Endothelial cell (in vitro differentiated cells): ENCODE measurements around the gene LCOR. TPM values are rescaled to one million over a fixed set of nuclear protein-coding genes. Genes with fewer than 3 reads are reported as not detected.

Experiments used
- DNase-seq: peaks from one replicate; pipeline ENCODE4 v3.0.0; 2021; ENCODE audit warnings: low spot score
- H3K27ac Mint-ChIP-seq: one replicate; pipeline ENCODE4 v1.8.0; 2021; ENCODE audit warnings: mixed read lengths, inconsistent platforms; ENCODE audit not compliant: unreplicated experiment
- H3K27me3 Mint-ChIP-seq: one replicate; pipeline ENCODE4 v1.8.0; 2021; ENCODE audit warnings: mild to moderate bottlenecking, moderate library complexity, mixed read lengths, inconsistent platforms; ENCODE audit not compliant: unreplicated experiment
- H3K36me3 Mint-ChIP-seq: one replicate; pipeline ENCODE4 v1.8.0; 2021; ENCODE audit warnings: mild to moderate bottlenecking, low read depth, mixed read lengths, inconsistent platforms; ENCODE audit not compliant: unreplicated experiment
- H3K4me1 Mint-ChIP-seq: one replicate; pipeline ENCODE4 v1.8.0; 2021; ENCODE audit warnings: mild to moderate bottlenecking, mixed read lengths, inconsistent platforms; ENCODE audit not compliant: unreplicated experiment
- H3K4me3 Mint-ChIP-seq: one replicate; pipeline ENCODE4 v1.8.0; 2021; ENCODE audit warnings: mild to moderate bottlenecking, mixed read lengths, inconsistent platforms; ENCODE audit not compliant: unreplicated experiment
- H3K9me3 Mint-ChIP-seq: one replicate; pipeline ENCODE4 v1.8.0; 2021; ENCODE audit warnings: mixed read lengths, inconsistent platforms; ENCODE audit not compliant: unreplicated experiment
- total RNA-seq: library from RNA; stranded (reverse); fragmentation: NEBNext Ultra II Directional; extraction: Animal tissue kit (Norgen Biotek cat#: 25700); gene quantifications from one replicate; pipeline ENCODE4 v1.2.1, GENCODE V29; 2021; ENCODE audit not compliant: unreplicated experiment
- TF ChIP-seq, protein P1 (sequence below): fragments of 200-600 bp; sonication (generic); IDR thresholded peaks from one replicate; pipeline ENCODE4 v1.5.0; 2021; ENCODE audit warnings: antibody characterized with exemption; ENCODE audit not compliant: unreplicated experiment

Gene LCOR
- total RNA-seq, 1 donor from 2014 or later, result 36.6 TPM

GRCh38 chr10:97005349-97005748, 173.3 kb downstream of the LCOR start:
- H3K36me3 Mint-ChIP-seq, result no peaks in the 10 kb centered on the region
- no peak overlapping the region for H3K4me3 Mint-ChIP-seq
- peaks cover 6% of the 10 kb centered on the region for H3K27me3 Mint-ChIP-seq
- peaks cover 2% of the 10 kb centered on the region for H3K4me1 Mint-ChIP-seq
- DNase-seq, result no peak
- TF ChIP-seq, protein P1, sequence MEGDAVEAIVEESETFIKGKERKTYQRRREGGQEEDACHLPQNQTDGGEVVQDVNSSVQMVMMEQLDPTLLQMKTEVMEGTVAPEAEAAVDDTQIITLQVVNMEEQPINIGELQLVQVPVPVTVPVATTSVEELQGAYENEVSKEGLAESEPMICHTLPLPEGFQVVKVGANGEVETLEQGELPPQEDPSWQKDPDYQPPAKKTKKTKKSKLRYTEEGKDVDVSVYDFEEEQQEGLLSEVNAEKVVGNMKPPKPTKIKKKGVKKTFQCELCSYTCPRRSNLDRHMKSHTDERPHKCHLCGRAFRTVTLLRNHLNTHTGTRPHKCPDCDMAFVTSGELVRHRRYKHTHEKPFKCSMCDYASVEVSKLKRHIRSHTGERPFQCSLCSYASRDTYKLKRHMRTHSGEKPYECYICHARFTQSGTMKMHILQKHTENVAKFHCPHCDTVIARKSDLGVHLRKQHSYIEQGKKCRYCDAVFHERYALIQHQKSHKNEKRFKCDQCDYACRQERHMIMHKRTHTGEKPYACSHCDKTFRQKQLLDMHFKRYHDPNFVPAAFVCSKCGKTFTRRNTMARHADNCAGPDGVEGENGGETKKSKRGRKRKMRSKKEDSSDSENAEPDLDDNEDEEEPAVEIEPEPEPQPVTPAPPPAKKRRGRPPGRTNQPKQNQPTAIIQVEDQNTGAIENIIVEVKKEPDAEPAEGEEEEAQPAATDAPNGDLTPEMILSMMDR, result no peak
- H3K27ac Mint-ChIP-seq, result no peak overlapping the region
- no peaks in the 10 kb centered on the region for H3K9me3 Mint-ChIP-seq

DNA sequence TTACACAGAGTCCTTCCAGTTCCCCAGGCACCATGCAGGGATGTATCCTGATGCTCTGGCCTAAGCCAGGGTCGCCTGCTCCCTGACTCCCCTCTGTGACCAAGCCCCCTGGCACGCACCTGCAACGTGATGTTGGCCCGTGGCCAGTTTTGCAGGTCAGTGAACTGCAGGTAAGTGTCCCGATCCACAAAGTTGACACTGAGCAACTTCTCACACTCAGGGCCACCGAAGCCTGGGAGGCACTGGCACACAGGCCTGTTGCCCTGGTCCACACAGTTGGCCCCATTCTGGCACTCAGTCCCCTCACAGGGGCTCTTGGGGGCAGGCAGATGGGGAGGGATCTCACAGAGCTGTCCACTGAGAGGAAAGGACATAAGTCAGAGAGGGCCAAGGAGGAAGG, 174.3 kb downstream of the LCOR start:
- no peak for DNase-seq
- no peaks in the 10 kb centered on the region for H3K36me3 Mint-ChIP-seq
- peaks cover 2% of the 10 kb centered on the region for H3K4me1 Mint-ChIP-seq
- no peak overlapping the region for H3K27ac Mint-ChIP-seq
- H3K9me3 Mint-ChIP-seq, result no peaks in the 10 kb centered on the region
- H3K4me3 Mint-ChIP-seq, result no peak overlapping the region
- TF ChIP-seq, protein P1, result no peak
- peaks cover 6% of the 10 kb centered on the region for H3K27me3 Mint-ChIP-seq

DNA sequence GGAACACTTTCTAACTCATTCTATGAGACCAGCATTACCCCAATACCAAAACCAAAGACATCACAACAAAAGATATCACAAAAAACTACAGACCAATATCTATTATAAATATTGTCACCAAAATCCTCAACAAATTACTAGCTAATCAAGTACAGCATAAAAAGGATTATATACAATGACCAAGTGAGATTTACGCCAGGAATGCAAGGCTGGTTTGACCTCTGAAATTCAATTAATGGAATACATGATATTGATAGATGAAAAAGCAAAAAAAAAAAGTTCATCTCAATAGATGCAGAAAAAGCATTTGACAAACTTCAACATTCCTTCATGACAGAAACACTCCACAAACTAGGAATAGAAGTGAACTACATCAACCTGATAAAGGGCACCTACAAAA, 175.3 kb downstream of the LCOR start:
- peaks cover 2% of the 10 kb centered on the region for H3K4me1 Mint-ChIP-seq
- H3K27ac Mint-ChIP-seq, result no peak overlapping the region
- DNase-seq, result no peak
- no peak overlapping the region for H3K4me3 Mint-ChIP-seq
- H3K9me3 Mint-ChIP-seq, result no peaks in the 10 kb centered on the region
- TF ChIP-seq, protein P1, result no peak
- peaks cover 12% of the 10 kb centered on the region for H3K27me3 Mint-ChIP-seq
- H3K36me3 Mint-ChIP-seq, result peaks cover 4% of the 10 kb centered on the region

- H3K4me3 Mint-ChIP-seq, result no peak overlapping the region
- H3K36me3 Mint-ChIP-seq, result peaks cover 4% of the 10 kb centered on the region
- no peak for DNase-seq
- TF ChIP-seq, protein P1, result no peak
- no peak overlapping the region for H3K27ac Mint-ChIP-seq
- peaks cover 8% of the 10 kb centered on the region for H3K27me3 Mint-ChIP-seq
- H3K9me3 Mint-ChIP-seq, result no peaks in the 10 kb centered on the region
- H3K4me1 Mint-ChIP-seq, result peaks cover 5% of the 10 kb centered on the region
These were observed 178.7 kb downstream of the LCOR start for GRCh38 chr10:97010695-97011206.

DNA sequence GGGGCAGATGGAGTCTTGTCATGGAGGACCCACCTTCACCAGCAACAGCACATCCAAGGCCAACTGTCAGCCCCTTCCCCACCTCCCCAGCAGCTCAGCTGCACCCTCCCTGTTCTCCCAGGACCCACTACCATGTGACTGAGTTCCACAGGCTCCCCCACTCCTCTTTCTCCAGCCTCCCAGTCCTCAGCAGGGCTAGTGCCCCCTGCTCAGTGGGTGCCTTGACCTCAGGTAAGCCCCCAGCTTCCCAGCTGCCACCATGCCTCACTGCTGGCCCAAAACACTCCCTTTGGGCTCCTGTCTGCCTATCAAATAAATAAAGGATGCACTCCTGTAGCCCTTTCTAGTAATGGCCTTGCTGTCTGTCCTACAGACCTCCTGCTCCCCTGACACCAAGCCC, 179.3 kb downstream of the LCOR start:
- Mint-ChIP-seq H3K4me3 (peak overlapping the region; percentile 31), H3K9me3 (no peaks in the 10 kb centered on the region), H3K27ac (no peak overlapping the region), H3K36me3 (peaks cover 4% of the 10 kb centered on the region), H3K27me3 (peaks cover 8% of the 10 kb centered on the region), H3K4me1 (peaks cover 5% of the 10 kb centered on the region)
- no peak for DNase-seq
- TF ChIP-seq, protein P1, result no peak
